KOPT-K1 (cell line): ENCODE data around the gene SEC23B.
A peak's percentile ranks its signal among the peaks of the same experiment; 100 is the strongest.
"Not testable (repeated sequence)": the region's sequence is repeated elsewhere in the genome, so short reads cannot be mapped to it uniquely, and the experiment has no call there.

ENCODE experiments used
- H3K27ac ChIP-seq: fragments of 200-600 bp; sonication (generic); 2 replicates; pipeline ENCODE4 v1.5.1; 2016; ENCODE audit warnings: antibody characterized with exemption, mild to moderate bottlenecking, low read depth, low read length; ENCODE audit not compliant: poor library complexity, severe bottlenecking
- H3K36me3 ChIP-seq: fragments of 200-600 bp; sonication (generic); 2 replicates; pipeline ENCODE4 v1.5.1; 2017; ENCODE audit warnings: antibody characterized with exemption, mild to moderate bottlenecking, low read length, moderate library complexity; ENCODE audit not compliant: insufficient read depth
- H3K9me3 ChIP-seq: fragments of 200-600 bp; sonication (generic); 2 replicates; pipeline ENCODE4 v1.5.1; 2017; ENCODE audit warnings: antibody characterized with exemption, low read length, mild to moderate bottlenecking; ENCODE audit not compliant: insufficient read depth, poor library complexity, severe bottlenecking

Gene SEC23B

DNA sequence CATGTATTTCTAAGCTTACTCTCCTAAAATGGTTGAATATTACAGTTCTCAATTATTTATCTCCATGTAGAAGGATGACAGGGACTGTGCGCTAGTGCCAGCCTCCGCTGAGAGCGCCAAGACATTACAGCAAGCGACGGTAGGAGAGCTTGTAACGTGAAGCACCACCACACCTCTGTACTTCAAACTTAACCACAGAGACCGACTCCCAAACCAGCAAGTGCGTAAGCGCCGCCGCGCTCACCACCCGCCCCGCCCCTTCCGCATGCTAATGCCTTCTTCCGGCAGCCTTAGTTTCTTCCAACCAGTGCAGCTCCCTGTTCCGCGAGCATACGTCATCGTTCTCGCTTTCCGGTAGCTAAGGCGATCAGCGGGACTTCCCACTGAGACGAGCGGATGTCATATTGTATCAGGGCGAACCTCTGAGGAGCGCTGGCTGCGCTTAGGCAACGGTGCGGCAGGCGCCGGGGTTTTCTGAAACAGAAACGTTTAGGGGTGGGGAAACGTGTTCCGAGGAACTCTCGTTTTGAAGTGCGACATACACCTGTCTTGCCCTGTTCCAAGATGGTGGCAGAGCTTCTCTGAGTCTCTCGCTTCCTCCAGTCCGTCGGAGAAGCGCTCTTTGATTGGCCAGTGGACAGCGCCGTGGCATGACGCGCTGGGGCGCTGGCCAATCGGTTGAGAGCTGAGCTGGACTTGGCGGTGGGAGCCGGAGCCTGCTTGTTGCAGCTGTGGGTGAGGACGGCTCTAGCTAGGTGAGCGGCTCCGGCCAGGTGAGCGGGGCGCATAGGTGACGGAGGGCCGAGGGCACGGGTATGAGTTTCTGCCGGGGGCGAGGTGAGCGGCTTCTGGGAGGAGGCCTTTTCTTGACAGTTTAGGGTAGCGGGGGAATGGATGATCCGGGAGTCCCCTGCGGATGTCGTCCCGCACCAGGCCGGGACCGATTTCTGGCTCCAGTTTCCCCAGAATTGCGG, at the start of gene SEC23B:
TSS of gene SEC23B (plus strand) at position 723 of the 974 bp plus-strand sequence. CDS start 2,896 bp downstream, outside the sequence.
- Histone ChIP-seq H3K9me3 (no peaks in the 10 kb centered on the region), H3K36me3 (peaks cover 32% of the 10 kb centered on the region), H3K27ac (peak within 1 kb of the TSS; percentile 89)

DNA sequence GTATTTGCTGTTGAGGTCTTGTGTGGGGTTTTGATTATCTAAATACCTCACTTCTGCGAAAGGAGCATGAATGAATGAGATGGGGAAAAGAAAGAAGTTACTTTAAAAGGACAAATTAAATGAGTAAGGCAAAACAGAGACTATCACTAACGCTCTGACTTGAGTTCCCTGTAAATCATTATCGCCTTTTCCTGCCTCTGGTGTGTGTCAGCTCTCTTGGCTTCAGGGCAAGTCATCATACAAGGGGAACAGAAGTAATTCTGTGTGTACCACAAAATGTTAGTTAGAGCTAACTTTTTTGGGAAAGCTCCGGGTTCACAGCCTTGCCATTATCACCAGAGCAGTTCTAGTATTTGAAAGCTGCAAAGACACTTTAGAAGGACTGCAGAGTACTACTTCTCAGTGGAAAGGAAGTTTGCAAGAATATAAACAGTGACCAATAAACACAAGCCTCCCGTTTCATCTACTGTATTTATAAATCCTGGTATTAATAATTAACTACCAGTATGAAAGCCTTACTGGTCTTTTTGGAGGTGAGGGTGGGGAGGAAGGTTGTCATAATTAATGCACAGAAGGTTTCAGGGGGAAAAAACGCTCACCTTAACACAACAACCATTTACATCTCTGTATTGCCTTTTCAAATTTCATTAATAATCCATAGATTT, 42.1 kb upstream of the SEC23B start:
- Histone ChIP-seq H3K9me3 (no peaks in the 10 kb centered on the region), H3K36me3 (peaks cover 16% of the 10 kb centered on the region), H3K27ac (no peak overlapping the region)

DNA sequence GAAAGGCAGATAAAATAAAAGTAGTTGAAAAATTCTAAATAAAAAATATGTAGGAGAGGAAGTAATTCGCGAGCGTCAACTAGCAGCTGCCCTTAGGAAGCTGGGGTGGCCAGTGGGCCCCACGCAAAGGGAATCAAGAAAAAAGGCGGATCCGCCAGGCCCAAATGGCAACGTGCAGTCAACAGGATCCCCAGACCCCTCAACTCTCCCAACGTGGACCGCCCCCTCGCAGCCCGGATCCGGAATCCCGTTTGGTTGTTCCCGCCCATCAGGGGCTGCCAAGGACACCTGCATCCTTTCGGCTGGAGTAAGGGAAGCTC, 41.2 kb upstream of the SEC23B start:
- H3K27ac ChIP-seq, result peak overlapping the region; percentile 64
- no peaks in the 10 kb centered on the region for H3K9me3 ChIP-seq
- peaks cover 25% of the 10 kb centered on the region for H3K36me3 ChIP-seq

DNA sequence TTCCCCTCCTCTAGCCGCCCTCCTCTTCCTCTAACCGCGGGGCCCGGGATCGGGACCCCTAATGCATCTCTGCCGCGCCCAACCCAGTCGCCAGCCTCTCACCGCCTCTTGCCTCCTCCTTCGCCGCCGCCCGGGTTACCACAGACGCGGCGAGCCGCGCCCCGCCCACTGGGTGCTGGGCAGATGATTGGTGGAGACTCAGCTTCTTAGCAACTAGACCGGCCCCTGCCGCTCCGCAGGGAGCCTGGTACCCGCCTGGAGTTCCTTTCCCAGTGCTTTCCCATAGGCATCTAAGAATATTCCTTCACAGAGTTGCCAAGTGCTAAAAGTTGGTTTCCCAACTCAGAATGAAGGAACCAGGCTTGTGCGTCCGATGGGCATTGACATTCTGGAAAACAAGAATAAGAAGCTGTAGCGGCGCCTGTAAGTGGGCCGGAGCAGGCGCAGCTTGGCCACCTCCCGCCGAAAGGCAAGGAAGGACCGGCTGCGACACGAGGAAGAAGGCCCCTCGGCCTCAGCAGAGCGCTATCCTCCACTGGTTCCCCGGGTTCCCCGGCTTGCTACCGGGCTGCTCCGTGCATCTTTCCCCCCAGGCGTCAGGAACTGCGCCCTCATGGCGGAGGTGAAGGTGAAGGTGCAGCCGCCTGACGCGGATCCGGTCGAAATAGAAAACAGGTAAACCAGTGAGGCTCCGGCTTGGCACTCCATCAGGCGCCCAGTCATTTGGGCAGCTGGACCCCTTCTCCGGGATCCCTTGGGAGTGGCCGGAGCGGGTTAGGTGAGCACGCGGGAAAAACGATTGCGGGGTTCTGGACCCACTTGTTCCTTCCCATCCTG, 40.6 kb upstream of the SEC23B start, which contains the start of the genes DZANK1 and POLR3F:
TSS of gene DZANK1 (minus strand) at position 137 of the 837 bp plus-strand sequence. CDS start 1,672 bp downstream, outside the sequence.
TSS of gene POLR3F (plus strand) at position 497 of the 837 bp plus-strand sequence. CDS start at position 614, 117 bp downstream.
- peaks cover 27% of the 10 kb centered on the region for H3K36me3 ChIP-seq
- H3K27ac ChIP-seq, result peak within 1 kb of the TSS; percentile 64
- no peaks in the 10 kb centered on the region for H3K9me3 ChIP-seq

DNA sequence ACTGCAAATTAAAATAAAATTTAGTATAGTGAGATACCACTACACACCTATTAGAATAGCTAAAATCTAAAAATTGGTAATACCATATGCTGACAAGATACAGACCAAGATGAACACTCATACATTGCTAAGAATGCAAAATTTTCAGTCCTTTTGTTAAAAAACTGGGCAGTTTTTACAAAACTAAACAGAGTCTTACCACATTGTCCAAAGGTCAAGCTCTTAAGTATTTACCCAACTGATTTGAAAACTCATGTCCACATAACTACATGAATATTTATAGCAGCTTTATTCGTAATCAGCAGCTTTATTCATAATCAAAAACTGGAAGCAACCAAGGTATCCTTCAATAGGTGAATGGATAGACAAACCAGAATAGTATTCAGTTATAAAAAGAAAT, 30.5 kb upstream of the SEC23B start:
- Histone ChIP-seq H3K9me3 (no peaks in the 10 kb centered on the region), H3K36me3 (peaks cover 90% of the 10 kb centered on the region), H3K27ac (no peak overlapping the region)

DNA sequence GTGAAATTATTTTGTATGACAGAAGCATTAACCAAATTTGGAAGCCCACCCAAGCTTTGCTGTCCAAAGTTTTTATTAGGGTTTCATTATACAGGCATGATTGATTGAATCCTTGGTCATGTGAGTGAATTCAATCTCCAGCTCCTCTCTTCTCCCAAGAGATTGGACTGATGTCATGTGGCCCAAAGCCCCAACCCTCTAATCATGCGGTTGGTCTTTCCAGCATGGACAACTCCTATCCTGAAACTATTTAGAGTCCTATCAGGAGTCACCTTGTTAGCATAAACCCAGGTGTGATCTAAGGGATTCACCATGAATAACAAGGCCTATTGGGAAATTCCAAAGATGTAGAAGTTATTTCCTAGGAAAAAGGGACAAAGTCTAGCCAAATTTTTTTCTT, 29.9 kb upstream of the SEC23B start:
- Histone ChIP-seq H3K27ac (no peak overlapping the region), H3K9me3 (no peaks in the 10 kb centered on the region), H3K36me3 (peaks cover 96% of the 10 kb centered on the region)

DNA sequence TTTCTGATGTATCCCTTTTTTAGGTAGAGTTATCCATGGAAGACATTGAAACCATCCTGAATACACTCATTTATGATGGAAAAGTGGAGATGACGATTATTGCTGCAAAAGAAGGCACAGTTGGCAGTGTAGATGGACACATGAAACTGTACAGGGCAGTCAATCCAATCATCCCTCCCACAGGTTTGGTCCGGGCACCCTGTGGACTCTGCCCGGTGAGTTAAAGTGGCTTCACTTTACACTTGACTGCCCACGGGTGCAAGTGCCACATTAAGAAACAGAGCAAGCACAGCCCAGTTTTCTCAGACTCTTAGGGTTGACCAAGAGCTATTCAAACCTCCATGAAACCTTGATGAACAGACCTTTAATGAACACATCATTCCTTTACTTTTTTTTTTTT, 26.1 kb upstream of the SEC23B start:
- H3K9me3 ChIP-seq, result no peaks in the 10 kb centered on the region
- peaks cover 90% of the 10 kb centered on the region for H3K36me3 ChIP-seq
- H3K27ac ChIP-seq, result no peak overlapping the region

DNA sequence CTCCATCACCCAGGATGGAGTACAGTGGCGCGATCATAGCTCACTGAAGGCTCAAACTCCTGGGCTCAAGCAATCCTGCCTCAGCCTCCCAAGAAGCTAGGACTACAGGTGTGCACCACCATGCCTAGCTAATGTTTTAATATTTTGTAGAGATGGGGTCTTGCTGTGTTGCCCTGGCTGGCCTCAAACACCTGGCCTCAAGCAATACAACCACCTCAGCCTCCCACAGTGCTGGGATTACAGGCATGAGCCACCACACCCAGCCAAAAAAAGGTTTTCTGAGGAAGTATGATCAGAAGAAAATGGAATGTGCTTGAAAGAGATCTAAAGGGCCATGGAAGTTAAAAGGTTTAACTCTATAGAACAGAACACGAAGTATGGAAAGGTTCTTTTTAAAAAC, 19.4 kb upstream of the SEC23B start:
- Histone ChIP-seq H3K36me3 (peaks cover 74% of the 10 kb centered on the region), H3K9me3 (no peaks in the 10 kb centered on the region), H3K27ac (no peak overlapping the region)

DNA sequence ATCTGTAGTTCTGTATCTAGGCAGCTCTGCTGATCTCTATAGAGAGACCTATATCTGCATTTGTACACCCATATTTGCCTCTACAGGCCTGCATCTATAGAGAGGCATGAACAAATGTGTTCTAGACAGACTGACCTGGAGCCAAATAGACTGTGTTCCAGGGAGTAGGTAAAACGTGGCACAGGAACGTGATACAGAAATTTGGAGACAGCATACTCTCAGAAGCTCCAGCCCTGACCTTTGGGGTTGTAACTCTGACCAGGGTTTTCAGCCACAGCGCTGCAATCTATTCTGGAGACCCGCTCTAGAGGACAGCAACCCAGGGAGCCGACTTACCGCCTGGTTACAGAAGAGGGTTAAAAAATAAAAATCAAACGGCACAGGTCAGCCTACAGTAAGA, 11.7 kb upstream of the SEC23B start:
- Histone ChIP-seq H3K9me3 (no peaks in the 10 kb centered on the region), H3K36me3 (peaks cover 21% of the 10 kb centered on the region; the same call in 1 of the 2 replicates), H3K27ac (no peak overlapping the region)

DNA sequence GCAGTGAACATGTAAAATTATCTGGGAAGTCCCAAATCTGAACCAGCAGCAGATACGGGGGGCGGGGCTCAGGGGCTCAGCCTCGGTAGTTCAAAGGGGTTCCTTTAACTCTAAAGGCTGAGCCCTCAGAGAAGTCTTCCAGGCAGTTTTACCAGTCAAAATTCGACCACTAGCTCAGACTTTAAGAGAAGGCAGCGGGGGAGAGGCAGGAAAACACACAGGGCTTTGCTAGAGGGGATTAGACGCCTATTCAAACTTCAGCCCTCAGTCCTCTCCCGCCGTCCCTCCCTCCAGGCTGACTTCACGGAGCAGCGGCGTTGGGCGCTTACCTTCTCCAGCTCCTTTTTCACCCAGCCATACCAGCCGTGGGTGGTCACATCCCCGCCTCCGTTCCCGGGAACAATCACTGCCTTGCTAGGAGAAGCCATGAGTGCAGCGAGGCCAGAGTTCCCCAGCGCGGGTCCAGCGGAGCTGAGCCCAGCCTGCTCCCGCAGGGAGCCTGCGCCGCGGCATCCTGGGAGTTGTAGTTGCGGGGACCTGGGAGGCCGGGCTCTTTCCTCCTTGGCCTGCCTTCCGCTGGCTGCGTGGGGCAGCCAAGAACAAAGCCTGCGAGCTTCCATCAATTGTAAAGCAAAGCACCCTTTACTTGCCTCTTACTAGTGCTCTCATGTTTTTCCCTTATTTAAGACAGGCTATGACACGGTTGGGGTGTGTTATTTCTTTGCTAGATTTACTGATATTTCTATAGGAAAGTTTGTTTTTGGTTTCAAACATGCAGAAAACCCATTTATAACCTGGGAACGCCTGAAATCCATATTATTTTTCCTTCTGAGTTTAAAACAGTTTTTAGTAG, 10.8 kb upstream of the SEC23B start, which contains the start of gene RBBP9:
TSS of gene RBBP9 (minus strand) at position 486 of the 853 bp plus-strand sequence. CDS start at position 428, 58 bp downstream.
- H3K27ac ChIP-seq, result peak within 1 kb of the TSS; percentile 64
- no peaks in the 10 kb centered on the region for H3K9me3 ChIP-seq
- H3K36me3 ChIP-seq, result peaks cover 21% of the 10 kb centered on the region; the same call in 1 of the 2 replicates

DNA sequence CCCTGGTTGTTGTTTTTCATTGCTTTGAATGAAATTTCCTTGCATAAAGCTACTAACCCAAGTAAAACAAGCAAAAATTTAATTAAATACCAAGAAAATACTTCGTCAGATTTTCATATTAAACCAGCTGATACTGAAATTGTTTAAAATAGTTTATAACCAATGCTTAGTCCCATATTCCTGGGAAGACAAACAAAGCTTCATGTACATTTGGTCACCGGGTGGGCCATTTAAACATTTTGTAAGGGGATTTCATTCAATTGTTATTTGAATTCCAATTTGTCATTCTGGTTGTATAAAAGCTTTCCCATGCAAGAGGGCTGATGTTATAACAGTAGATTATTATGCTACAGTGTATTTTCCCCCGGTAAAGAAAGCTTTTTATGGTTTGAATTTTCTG, 10.1 kb upstream of the SEC23B start:
- peaks cover 15% of the 10 kb centered on the region; the same call in 1 of the 2 replicates for H3K36me3 ChIP-seq
- H3K9me3 ChIP-seq, result no peaks in the 10 kb centered on the region
- H3K27ac ChIP-seq, result peak overlapping the region; percentile 64

DNA sequence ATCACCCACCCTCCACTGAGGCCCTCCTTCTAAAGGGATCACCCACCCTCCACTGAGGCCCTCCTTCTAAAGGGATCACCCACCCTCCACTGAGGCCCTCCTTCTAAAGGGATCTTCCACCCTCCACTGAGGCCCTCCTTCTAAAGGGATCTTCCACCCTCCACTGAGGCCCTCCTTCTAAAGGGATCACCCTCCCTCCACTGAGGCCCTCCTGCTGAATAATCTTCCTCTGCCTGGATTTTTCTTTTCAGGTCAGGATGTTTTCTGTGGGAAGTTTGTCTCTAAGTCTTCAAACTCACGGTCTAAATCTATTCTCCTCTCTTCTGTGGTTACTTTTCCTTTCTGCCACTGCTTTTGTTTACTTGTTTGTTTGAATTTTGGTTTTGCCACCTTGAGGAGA, 6.1 kb upstream of the SEC23B start:
- H3K27ac ChIP-seq, H3K9me3 ChIP-seq, H3K36me3 ChIP-seq: not testable (repeated sequence)

DNA sequence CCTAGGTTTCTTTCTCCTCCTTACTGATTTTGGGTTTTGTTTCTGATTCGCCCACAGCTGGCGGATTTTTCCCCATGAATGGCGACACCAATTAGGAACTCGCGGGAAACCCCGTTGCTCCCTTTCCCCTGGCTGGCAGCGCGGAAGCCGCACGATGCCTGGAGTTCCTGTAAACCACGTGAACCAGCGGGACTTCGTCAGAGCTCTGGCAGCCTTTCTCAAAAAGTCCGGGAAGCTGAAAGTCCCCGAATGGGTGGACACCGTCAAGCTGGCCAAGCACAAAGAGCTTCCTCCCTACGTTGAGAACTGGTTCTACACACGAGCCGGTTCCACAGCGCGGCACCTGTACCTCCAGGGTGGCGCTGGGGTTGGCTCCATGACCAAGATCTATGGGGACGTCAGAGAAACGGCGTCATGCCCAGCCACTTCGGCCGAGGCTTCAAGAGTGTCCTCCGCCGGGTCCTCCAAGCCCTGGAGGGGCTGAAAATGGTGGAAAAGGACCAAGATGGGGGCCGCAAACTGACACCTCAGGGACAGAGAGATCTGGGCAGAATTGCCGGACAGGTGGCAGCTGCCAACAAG, 3.2 kb upstream of the SEC23B start:
- H3K27ac ChIP-seq, result no peak overlapping the region
- no peaks in the 10 kb centered on the region for H3K9me3 ChIP-seq
- peaks cover 5% of the 10 kb centered on the region; the same call in 1 of the 2 replicates for H3K36me3 ChIP-seq
